HCT116 (cell line): ENCODE data around the gene ZNF497. TPM values are rescaled to one million over a fixed set of nuclear protein-coding genes. Genes with fewer than 3 reads are reported as not detected.

ENCODE experiments used
- ATAC-seq: fragments of 200-7000 bp; cut with Tn5 transposase; 2 replicates; pipeline ENCODE4 v1.9.1; 2020; ENCODE audit warnings: mild to moderate bottlenecking, moderate library complexity
- BruUV-seq: library from RNA; stranded (reverse); fragments of 400-500 nt; replicated peaks from 2 replicates; lab custom pipeline; 2021; lab: Mats Ljungman, UMichigan
- CTCF ChIA-PET: fragments of 300-600 bp; sonication (Branson Sonifier 250); formaldehyde crosslinking; loops from one replicate; lab custom pipeline; 2021; ENCODE audit warnings: antibody characterized with exemption; lab: Charles Lee
- POLR2A ChIA-PET: fragments of 300-600, 350-600 bp; sonication (Branson Sonifier 250); formaldehyde crosslinking; loops from one replicate; lab custom pipeline; 2021; ENCODE audit warnings: antibody characterized with exemption; lab: Charles Lee
- RAD21 ChIA-PET, 2 experiments: fragments of 300-600 bp; sonication (Branson Sonifier 250); formaldehyde crosslinking; loops; one replicate each; lab custom pipeline; 2023; ENCODE audit warnings: low total read pairs in 2 of 2; ENCODE audit not compliant: uncharacterized antibody in 2 of 2, unreplicated experiment in 2 of 2, low non-redundant PET in 1 of 2; lab: Charles Lee
- DNase-seq: peaks from one replicate; pipeline ENCODE4 v3.0.0-alpha.2; 2010; ENCODE audit warnings: low read depth, low spot score
- H2AFZ ChIP-seq: fragments of 200-600 bp; shearing (Covaris generic), sonication (generic); 2 replicates; pipeline ENCODE4 v1.6.1; 2017; ENCODE audit warnings: low read depth, mixed run types, mixed read lengths, antibody characterized with exemption, low read length; ENCODE audit not compliant: poor library complexity, severe bottlenecking
- H3K27ac ChIP-seq: 2 replicates; pipeline ENCODE4 v1.5.1; 2012; ENCODE audit warnings: low read depth, low read length
- H3K27me3 ChIP-seq: fragments of 200-600 bp; sonication (generic); 2 replicates; pipeline ENCODE4 v1.6.1; 2016; ENCODE audit warnings: mixed run types, low read length, mixed read lengths; ENCODE audit not compliant: insufficient read depth
- H3K36me3 ChIP-seq, 2 experiments: fragments of 200-500 bp in 1 of 2; fragments of 200-600 bp in 1 of 2; sonication (Bioruptor generic) in 1 of 2; sonication (generic) in 1 of 2; 2 replicates each; pipeline versions ENCODE4 v1.5.1 to v1.6.1; 2014 to 2016; ENCODE audit warnings: low read length in 2 of 2, inconsistent platforms in 1 of 2, mixed read lengths in 1 of 2, mixed run types in 1 of 2; ENCODE audit not compliant: insufficient read depth in 2 of 2, control insufficient read depth in 1 of 2
- H3K4me1 ChIP-seq, 2 experiments: fragments of 200-600 bp in 1 of 2; sonication (generic) in 1 of 2; 2 replicates each; pipeline versions ENCODE4 v1.5.1 to v1.6.1; 2012 to 2017; ENCODE audit warnings: low read length in 2 of 2, inconsistent platforms in 1 of 2, mild to moderate bottlenecking in 1 of 2, mixed read lengths in 1 of 2, mixed run types in 1 of 2, moderate library complexity in 1 of 2; ENCODE audit not compliant: insufficient read depth in 2 of 2, control insufficient read depth in 1 of 2
- H3K4me2 ChIP-seq: fragments of 200-600 bp; sonication (generic); 2 replicates; pipeline ENCODE4 v1.6.1; 2017; ENCODE audit warnings: mixed run types, low read length, mixed read lengths
- H3K4me3 ChIP-seq, 2 experiments: fragments of 200-600 bp in 1 of 2; sonication (generic) in 1 of 2; replicated peaks in 1 of 2; 2 replicates each; pipeline ENCODE4 v1.5.1; 2011 to 2016; ENCODE audit warnings: low read length in 2 of 2, control low read depth in 1 of 2, low read depth in 1 of 2, mild to moderate bottlenecking in 1 of 2, mixed read lengths in 1 of 2, mixed run types in 1 of 2
- H3K79me2 ChIP-seq: fragments of 200-600 bp; sonication (generic); 2 replicates; pipeline ENCODE4 v1.6.1; 2017; ENCODE audit warnings: mild to moderate bottlenecking, mixed run types, low read length, moderate library complexity, mixed read lengths; ENCODE audit not compliant: insufficient read depth
- H3K9ac ChIP-seq: fragments of 200-600 bp; sonication (generic); 2 replicates; pipeline ENCODE4 v1.6.1; 2016; ENCODE audit warnings: low read length, mixed read lengths
- H3K9me2 ChIP-seq: fragments of 200-600 bp; sonication (generic), shearing (Covaris generic); 2 replicates; pipeline ENCODE4 v1.6.1; 2017; ENCODE audit warnings: mixed run types, mild to moderate bottlenecking, moderate library complexity; ENCODE audit not compliant: insufficient read depth
- H3K9me3 ChIP-seq, 2 experiments: fragments of 200-500 bp in 1 of 2; fragments of 200-600 bp in 1 of 2; sonication (Bioruptor generic) in 1 of 2; sonication (generic) in 1 of 2; 2 replicates each; pipeline ENCODE4 v1.6.1; 2014 to 2017; ENCODE audit warnings: low read length in 2 of 2, mixed read lengths in 2 of 2, inconsistent platforms in 1 of 2, low read depth in 1 of 2, mild to moderate bottlenecking in 1 of 2, mixed run types in 1 of 2, moderate library complexity in 1 of 2; ENCODE audit not compliant: control insufficient read depth in 1 of 2, insufficient read depth in 1 of 2
- H4K20me1 ChIP-seq: fragments of 200-600 bp; sonication (generic), shearing (Covaris generic); 2 replicates; pipeline ENCODE4 v1.6.1; 2017; ENCODE audit warnings: mixed run types, mild to moderate bottlenecking, moderate library complexity; ENCODE audit not compliant: insufficient read depth
- CBX3 ChIP-seq: IDR thresholded peaks from 2 replicates; pipeline ENCODE4 v1.6.1; 2012; ENCODE audit warnings: low read depth
- EGR1 ChIP-seq: IDR thresholded peaks from 2 replicates; pipeline ENCODE4 v1.6.1; 2012; ENCODE audit warnings: low read depth
- ELF1 ChIP-seq: IDR thresholded peaks from 2 replicates; pipeline ENCODE4 v1.6.1; 2012; ENCODE audit warnings: low read depth, borderline replicate concordance
- FOSL1 ChIP-seq: IDR thresholded peaks from 2 replicates; pipeline ENCODE4 v1.6.1; 2012; ENCODE audit warnings: low read depth
- JUND ChIP-seq: IDR thresholded peaks from 2 replicates; pipeline ENCODE4 v1.6.1; 2012
- MAX ChIP-seq: IDR thresholded peaks from 2 replicates; pipeline ENCODE4 v1.6.1; 2012
- POLR2AphosphoS5 ChIP-seq: IDR thresholded peaks from 2 replicates; pipeline ENCODE4 v1.6.1; 2011; ENCODE audit warnings: mild to moderate bottlenecking, low read depth, low read length, moderate library complexity
- SP1 ChIP-seq: IDR thresholded peaks from 2 replicates; pipeline ENCODE4 v1.6.1; 2012; ENCODE audit warnings: low read depth
- TCF7L2 ChIP-seq: IDR thresholded peaks from 2 replicates; pipeline ENCODE4 v1.7.0; 2011; ENCODE audit warnings: borderline replicate concordance, inconsistent platforms; ENCODE audit not compliant: insufficient read depth, insufficient read length; ENCODE audit errors: extremely low read depth
- ZBTB33 ChIP-seq: IDR thresholded peaks from 2 replicates; pipeline ENCODE4 v1.6.1; 2011; ENCODE audit warnings: mild to moderate bottlenecking, low read length, moderate library complexity; ENCODE audit not compliant: insufficient replicate concordance; ENCODE audit errors: extremely low read depth
- intact Hi-C: fragments of 100-400 bp; cut with micrococcal nuclease; formaldehyde crosslinking; loops from 2 replicates; pipeline ENCODE4 v1.10.0; 2022
- total RNA-seq: library from RNA; stranded (reverse); gene quantifications from one replicate; pipeline ENCODE4 v1.2.1, GENCODE V29; 2021; ENCODE audit not compliant: unreplicated experiment
- TF ChIP-seq, protein P1 (sequence below): IDR thresholded peaks from 2 replicates; pipeline ENCODE4 v1.6.1; 2012
- TF ChIP-seq, protein P2 (sequence below): IDR thresholded peaks from 2 replicates; pipeline ENCODE4 v1.6.1; 2012; ENCODE audit warnings: low read depth

Gene ZNF497
- total RNA-seq, 1 experiment from 2014 or later, result 5.1 TPM

GRCh38 chr19:58395220-58395978 lies 32.8 kb upstream of the ZNF497 start, which contains the start of gene RNF225:
Gene RNF225, plus strand, starts transcription at chr19:58395656. Its CDS starts 434 bp downstream, at chr19:58396090.
- DNase-seq (no peak), ATAC-seq (peak; percentile 76)
- H3K4me3 ChIP-seq, result no peak within 1 kb of the TSS
- no peak for TF ChIP-seq MAX
- peak; percentile 81 for TF ChIP-seq POLR2AphosphoS5
- TF ChIP-seq JUND, result peak; percentile 11; the same call in 1 of the 2 replicates
- H3K9me2 ChIP-seq, result no peaks in the 10 kb centered on the region
- peak within 1 kb of the TSS; percentile 36 for H3K27ac ChIP-seq
- H3K4me2 ChIP-seq, result peak within 1 kb of the TSS; percentile 48
- peaks cover 22 to 47% of the 10 kb centered on the region in 2 experiments; a peak in 3 of 4 replicates for H3K36me3 ChIP-seq
- no peaks in the 10 kb centered on the region for H3K9me3 ChIP-seq
- ChIA-PET CTCF (no interaction called here), RAD21 (no interaction called here), POLR2A (no interaction called here)
- peaks cover 31% of the 10 kb centered on the region for H3K79me2 ChIP-seq
- H2AFZ ChIP-seq, result no peak within 1 kb of the TSS
- H3K9ac ChIP-seq, result peak within 1 kb of the TSS; percentile 22
- H3K27me3 ChIP-seq, result no peaks in the 10 kb centered on the region
- peaks cover 22 to 55% of the 10 kb centered on the region in 2 experiments for H3K4me1 ChIP-seq
- H4K20me1 ChIP-seq, result peaks cover 27% of the 10 kb centered on the region; the same call in 1 of the 2 replicates
- no TSS peak for BruUV-seq
- intact Hi-C loops, result no loop called here

DNA sequence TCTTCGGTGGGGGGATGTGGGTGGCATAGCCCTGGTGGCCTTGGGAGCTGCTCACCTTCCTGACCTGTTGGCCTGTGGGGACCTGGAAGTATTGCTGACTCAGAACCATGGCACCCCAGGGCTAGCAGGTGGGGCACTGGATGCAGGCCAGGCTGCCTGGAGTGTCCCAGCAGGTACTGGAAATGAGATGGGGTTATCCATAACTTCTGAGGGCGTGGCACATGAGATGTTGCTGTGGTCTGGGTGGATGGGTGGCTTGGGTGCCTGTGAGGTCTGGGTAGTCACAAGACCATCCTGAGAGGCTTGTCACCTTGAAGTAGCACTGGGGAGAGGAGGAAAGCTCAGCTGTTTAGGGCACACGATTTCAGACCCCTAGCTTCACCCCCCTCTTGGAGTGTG lies 32.3 kb upstream of the ZNF497 start:
- DNase-seq (no peak), ATAC-seq (peak; percentile 28)
- H3K4me3 ChIP-seq, result no peak overlapping the region
- CTCF ChIA-PET, result no interaction called here
- H3K9me3 ChIP-seq, result no peaks in the 10 kb centered on the region
- no peaks in the 10 kb centered on the region for H3K27me3 ChIP-seq
- H3K4me2 ChIP-seq, result peak overlapping the region; percentile 48
- H3K36me3 ChIP-seq, result peaks cover 22 to 51% of the 10 kb centered on the region in 2 experiments; a peak in 3 of 4 replicates
- peak overlapping the region; percentile 36 for H3K27ac ChIP-seq
- POLR2A ChIA-PET, result no interaction called here
- H4K20me1 ChIP-seq, result peaks cover 31% of the 10 kb centered on the region; the same call in 1 of the 2 replicates
- H3K79me2 ChIP-seq, result peaks cover 37% of the 10 kb centered on the region
- RAD21 ChIA-PET, result no interaction called here
- TF ChIP-seq TCF7L2 (no peak), FOSL1 (no peak), EGR1 (no peak), ZBTB33 (no peak), POLR2AphosphoS5 (no peak), MAX (0 out of 2 replicates have a peak, but pooled peaks have one; percentile 20), CBX3 (no peak), SP1 (peak; percentile 11; the same call in 1 of the 2 replicates), ELF1 (no peak)
- TF ChIP-seq, protein P1, sequence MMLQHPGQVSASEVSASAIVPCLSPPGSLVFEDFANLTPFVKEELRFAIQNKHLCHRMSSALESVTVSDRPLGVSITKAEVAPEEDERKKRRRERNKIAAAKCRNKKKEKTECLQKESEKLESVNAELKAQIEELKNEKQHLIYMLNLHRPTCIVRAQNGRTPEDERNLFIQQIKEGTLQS, result no peak
- TF ChIP-seq, protein P2, sequence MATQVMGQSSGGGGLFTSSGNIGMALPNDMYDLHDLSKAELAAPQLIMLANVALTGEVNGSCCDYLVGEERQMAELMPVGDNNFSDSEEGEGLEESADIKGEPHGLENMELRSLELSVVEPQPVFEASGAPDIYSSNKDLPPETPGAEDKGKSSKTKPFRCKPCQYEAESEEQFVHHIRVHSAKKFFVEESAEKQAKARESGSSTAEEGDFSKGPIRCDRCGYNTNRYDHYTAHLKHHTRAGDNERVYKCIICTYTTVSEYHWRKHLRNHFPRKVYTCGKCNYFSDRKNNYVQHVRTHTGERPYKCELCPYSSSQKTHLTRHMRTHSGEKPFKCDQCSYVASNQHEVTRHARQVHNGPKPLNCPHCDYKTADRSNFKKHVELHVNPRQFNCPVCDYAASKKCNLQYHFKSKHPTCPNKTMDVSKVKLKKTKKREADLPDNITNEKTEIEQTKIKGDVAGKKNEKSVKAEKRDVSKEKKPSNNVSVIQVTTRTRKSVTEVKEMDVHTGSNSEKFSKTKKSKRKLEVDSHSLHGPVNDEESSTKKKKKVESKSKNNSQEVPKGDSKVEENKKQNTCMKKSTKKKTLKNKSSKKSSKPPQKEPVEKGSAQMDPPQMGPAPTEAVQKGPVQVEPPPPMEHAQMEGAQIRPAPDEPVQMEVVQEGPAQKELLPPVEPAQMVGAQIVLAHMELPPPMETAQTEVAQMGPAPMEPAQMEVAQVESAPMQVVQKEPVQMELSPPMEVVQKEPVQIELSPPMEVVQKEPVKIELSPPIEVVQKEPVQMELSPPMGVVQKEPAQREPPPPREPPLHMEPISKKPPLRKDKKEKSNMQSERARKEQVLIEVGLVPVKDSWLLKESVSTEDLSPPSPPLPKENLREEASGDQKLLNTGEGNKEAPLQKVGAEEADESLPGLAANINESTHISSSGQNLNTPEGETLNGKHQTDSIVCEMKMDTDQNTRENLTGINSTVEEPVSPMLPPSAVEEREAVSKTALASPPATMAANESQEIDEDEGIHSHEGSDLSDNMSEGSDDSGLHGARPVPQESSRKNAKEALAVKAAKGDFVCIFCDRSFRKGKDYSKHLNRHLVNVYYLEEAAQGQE, result no peak
- no peaks in the 10 kb centered on the region for H3K9me2 ChIP-seq
- intact Hi-C loops, result no loop called here
- H2AFZ ChIP-seq, result no peak overlapping the region
- peak overlapping the region; percentile 22 for H3K9ac ChIP-seq
- peaks cover 20 to 53% of the 10 kb centered on the region in 2 experiments for H3K4me1 ChIP-seq
- BruUV-seq, result no TSS peak
